BJ (cell line): ENCODE results near the gene ANKZF1. TPM values are rescaled to one million over a fixed set of nuclear protein-coding genes. Genes with fewer than 3 reads are reported as not detected.
A peak's percentile ranks its signal among the peaks of the same experiment; 100 is the strongest.

ENCODE experiments used
- CTCF ChIA-PET: fragments of 350-600 bp; formaldehyde crosslinking; extraction: SDS; loops from one replicate; lab custom pipeline; 2021; ENCODE audit warnings: antibody characterized with exemption, inconsistent platforms; lab: Yijun Ruan, JAX
- POLR2A ChIA-PET: fragments of 300-600 bp; sonication (Branson Sonifier 250); formaldehyde crosslinking; extraction: SDS; loops from one replicate; lab custom pipeline; 2021; ENCODE audit warnings: antibody characterized with exemption; lab: Charles Lee
- DNase-seq: peaks from one replicate; pipeline ENCODE4 v3.0.0-alpha.2; 2011; ENCODE audit warnings: low read depth
- H3K27me3 ChIP-seq: 2 replicates; pipeline ENCODE4 v1.6.0; 2011; ENCODE audit warnings: low read length; ENCODE audit not compliant: control insufficient read depth, insufficient read depth
- H3K36me3 ChIP-seq: 2 replicates; pipeline ENCODE4 v1.5.1; 2011; ENCODE audit warnings: low read length; ENCODE audit not compliant: control insufficient read depth, insufficient read depth
- H3K4me3 ChIP-seq: 2 replicates; pipeline ENCODE4 v1.5.1; 2011; ENCODE audit warnings: low read depth, mild to moderate bottlenecking, control low read depth, low read length
- CTCF ChIP-seq: IDR thresholded peaks from 2 replicates; pipeline ENCODE4 v1.5.1; 2011; ENCODE audit warnings: low read depth, mild to moderate bottlenecking, control low read depth, inconsistent platforms, low read length, moderate library complexity; ENCODE audit not compliant: insufficient read depth
- polyA plus RNA-seq: library from polyadenylated mRNA; depleted of rRNA; stranded (reverse); fragments of >200 nt; gene quantifications from 2 replicates; pipeline ENCODE4 v1.2.3, GENCODE V29; 2011

The ANKZF1 gene
- polyA plus RNA-seq, 1 experiment, result 37.7 TPM

GRCh38 chr2:219272995-219273394, 43.4 kb downstream of the ANKZF1 start:
- TF ChIP-seq CTCF, result no peak
- no peak for DNase-seq
- POLR2A ChIA-PET, result no interaction called here
- no peaks in the 10 kb centered on the region for H3K36me3 ChIP-seq
- no peaks in the 10 kb centered on the region; the same call in 1 of the 2 replicates for H3K27me3 ChIP-seq
- CTCF ChIA-PET, result interaction anchor here (20.1 kb wide), 1 partner anchor 22 kb away, joined by 403 read pairs; no protein-coding TSS in a partner anchor
- H3K4me3 ChIP-seq, result no peak overlapping the region

DNA sequence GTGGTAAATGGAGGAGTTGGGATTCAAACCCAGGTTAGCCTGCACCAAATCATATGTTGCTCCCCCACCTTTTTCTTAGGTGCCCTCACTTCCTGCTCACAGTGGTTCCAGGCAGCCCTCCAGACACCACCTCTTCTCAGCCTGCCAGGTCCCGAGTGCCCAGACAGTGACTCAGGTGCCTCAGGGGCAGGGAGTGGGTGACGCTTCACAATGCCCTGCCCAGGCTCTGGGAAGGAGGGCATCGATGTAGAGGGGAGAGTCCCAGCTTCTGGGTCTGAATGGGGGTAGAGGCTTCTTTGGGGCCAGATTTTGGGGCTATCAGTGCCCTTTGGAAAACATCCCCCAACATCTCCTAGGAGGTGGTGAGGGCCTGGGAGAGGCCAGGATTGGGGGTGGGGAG, 44.3 kb downstream of the ANKZF1 start:
- ChIA-PET CTCF (interaction anchor here (1.0 to 20.1 kb wide), 4 partner anchors 21 to 119 kb away, joined by 3 to 403 read pairs (median 4); partner anchors contain the start of genes GLB1L and STK16), POLR2A (no interaction called here)
- H3K4me3 ChIP-seq, result no peak overlapping the region
- no peaks in the 10 kb centered on the region; the same call in 1 of the 2 replicates for H3K27me3 ChIP-seq
- TF ChIP-seq CTCF, result no peak
- DNase-seq, result no peak
- no peaks in the 10 kb centered on the region for H3K36me3 ChIP-seq

GRCh38 chr2:219274361-219274921, 44.8 kb downstream of the ANKZF1 start:
- DNase-seq, result peak; percentile 50
- no peak overlapping the region for H3K4me3 ChIP-seq
- H3K36me3 ChIP-seq, result no peaks in the 10 kb centered on the region
- TF ChIP-seq CTCF, result no peak
- CTCF ChIA-PET, result interaction anchor here (0.8 to 20.1 kb wide), 5 partner anchors 21 to 118 kb away, joined by 3 to 403 read pairs (median 4); partner anchors contain the start of genes GLB1L and STK16
- H3K27me3 ChIP-seq, result no peaks in the 10 kb centered on the region; the same call in 1 of the 2 replicates
- POLR2A ChIA-PET, result interaction anchor here (0.5 kb wide), 1 partner anchor 97 kb away, joined by 5 read pairs; no protein-coding TSS in a partner anchor

DNA sequence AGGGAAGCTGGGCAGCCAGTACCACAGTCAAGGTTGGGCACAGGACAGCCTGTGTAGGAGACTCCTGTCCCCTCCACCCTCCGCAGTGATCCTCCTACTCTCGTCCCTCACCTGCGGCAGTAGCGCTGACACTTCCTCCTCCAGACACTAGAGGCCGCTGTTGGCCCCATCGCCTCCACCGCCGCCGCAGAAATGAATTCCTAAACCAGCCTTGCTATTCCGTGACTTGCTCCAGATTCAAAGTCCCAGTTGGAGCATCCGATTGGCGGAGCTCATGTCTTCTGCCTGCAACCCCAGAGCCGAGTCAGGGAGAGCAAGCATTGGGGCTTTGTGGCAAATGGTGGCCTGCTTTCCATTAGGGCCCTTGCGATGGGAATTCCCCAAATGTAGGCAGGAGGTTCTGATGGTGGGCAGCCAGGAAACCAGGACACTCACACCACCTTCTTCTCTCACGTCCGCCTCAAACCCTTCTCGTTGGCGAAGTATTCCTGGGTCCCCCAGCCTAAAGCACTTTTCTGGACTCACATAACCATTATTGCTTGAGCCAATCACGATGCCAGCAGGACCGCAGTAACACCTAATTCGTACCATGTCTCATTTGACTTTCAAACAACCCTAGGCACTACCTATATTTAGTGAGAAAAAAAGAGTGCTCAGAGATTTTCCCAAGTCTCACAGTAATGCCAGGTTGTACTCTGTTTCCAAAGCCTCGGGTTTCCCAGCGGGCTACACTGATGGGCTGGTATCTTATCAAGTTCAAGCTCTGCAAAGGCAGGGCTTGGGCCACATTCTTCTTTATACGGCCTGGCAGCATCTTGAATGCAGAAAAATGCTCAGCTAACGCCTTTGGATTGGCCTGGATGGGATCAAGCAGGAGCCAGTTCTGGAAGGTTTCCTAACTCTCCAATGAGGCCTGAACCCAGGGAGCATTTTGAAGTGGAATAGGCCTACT, 48.4 kb downstream of the ANKZF1 start:
- H3K4me3 ChIP-seq, result no peak overlapping the region
- POLR2A ChIA-PET, result interaction anchor here (0.6 kb wide), 2 partner anchors 25 to 49 kb away, joined by 4 to 7 read pairs; partner anchors contain the start of genes ANKZF1, ATG9A and TUBA4B

More for the DNA sequence above, 48.4 kb downstream of the ANKZF1 start:
- CTCF ChIA-PET, result interaction anchor here (0.5 to 20.1 kb wide), 28 partner anchors 9 to 283 kb away, joined by 3 to 403 read pairs (median 4); partner anchors contain the start of genes ABCB6, ANKZF1, ATG9A and GLB1L
- no peaks in the 10 kb centered on the region for H3K27me3 ChIP-seq
- H3K36me3 ChIP-seq, result peaks cover 14% of the 10 kb centered on the region
- DNase-seq, result peak; percentile 33
- TF ChIP-seq CTCF, result peak; percentile 97
